ENCODE results near the gene STEAP3.
A peak's percentile ranks its signal among the peaks of the same experiment; 100 is the strongest.

STEAP3 gene

DNA sequence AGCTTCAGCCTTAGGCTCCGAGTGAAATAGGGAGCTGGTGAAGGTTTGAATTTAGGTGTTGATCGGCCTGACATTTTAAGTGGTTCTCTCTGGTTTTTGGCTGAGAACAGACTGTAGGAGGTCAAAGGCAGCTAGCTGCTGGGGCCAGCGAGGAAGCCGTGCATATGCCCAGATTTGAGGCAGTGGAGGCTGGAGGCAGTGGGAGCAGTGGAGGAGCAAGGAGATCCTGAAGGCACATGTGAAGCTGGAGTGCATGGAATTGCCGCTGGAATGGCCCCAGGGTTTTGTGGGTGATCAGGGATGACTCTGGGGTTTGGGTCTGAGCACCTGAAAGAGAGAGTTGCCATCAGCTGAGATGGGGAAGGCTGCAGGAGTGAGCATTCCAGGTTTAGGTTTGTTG lies 25.1 kb downstream of the STEAP3 start:
- DNase-seq = no peak

DNA sequence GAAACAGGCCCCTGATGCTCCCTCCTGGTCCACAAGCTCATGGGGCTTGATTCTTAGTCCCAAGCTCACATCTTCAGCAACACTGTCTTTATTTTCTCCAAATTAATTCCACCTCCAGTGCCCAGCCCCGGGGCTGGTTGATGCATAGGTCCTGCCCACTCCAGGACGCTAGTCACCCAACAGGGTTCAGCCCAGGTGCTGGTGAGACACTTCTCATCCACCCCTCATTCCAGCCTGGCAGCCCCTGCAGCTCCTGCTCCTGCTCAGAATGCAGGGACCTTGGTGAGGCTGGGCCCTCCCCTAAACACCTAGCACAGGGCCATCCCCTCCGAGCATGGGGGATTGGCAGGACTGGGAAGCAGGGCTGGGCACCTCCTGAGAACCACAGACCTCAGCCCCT lies 25.7 kb downstream of the STEAP3 start:
- DNase-seq = no peak

DNA sequence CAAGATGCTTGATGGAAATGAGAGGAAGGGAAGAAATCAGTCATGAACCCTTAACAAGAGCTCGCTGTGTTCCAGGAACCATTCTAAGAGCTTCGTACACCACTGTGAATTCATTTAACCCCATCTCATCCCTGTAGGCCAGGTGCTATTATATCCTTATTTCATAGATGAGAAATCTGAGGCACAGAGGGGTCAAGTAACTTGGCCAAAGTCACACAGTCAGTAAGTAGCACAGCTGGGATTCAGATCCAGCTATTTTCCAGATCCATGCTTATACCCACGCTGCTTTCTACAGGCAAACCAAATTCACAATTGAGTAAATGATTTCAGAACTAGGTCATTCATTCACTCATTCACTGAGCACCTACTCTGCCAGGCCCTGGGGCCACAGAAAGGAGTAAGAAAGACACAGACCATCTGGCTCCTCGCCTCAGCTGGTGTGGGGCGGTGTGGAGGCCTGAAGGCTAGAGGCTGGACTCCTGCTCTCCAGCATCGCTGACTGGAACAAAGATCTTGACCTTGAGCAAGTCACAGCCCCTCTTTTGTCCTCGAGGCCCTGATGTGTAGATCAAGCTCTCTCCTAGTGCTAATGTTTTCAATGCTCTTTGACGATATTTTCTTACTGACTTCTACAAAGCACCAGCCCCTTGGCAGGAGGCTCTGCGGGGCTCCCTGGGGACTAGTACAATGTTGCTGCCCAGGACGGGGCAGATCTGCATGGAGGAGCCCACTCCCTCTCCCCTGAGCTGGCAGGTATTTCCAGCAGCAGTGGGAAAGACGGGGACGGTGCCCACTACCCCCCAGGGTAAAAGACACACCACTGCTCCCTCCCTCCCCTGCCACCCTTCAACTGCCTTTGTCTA lies 26.5 kb downstream of the STEAP3 start:
- DNase-seq = peak; percentile 34

DNA sequence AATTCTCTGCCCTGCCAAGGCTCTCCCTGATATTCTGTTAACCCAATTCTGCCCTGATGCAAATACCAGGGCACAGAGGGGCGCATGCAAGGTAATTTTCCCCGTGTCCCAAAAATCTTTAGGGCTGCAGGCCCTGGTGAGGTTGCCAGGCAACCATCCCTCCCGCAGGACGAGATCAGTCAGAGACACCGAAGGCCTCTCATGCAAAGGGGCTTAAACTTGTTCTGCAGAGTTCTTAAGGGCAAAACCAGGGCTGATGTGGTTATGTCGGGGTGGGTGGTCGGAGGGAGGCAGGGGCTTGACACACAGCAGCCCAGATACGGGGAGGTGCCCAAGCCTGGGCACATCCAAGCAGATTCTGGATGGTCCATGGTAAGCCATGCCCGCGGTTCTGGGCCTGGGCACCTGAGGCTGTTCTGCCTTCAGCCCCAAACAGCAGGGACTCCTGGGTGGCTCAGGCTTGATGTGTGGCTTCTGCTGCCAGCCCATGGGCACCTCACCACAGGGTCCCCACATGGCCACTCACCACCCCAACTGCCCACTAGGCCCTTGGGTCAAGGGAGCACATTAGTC lies 27.2 kb downstream of the STEAP3 start:
- DNase-seq = no peak

DNA sequence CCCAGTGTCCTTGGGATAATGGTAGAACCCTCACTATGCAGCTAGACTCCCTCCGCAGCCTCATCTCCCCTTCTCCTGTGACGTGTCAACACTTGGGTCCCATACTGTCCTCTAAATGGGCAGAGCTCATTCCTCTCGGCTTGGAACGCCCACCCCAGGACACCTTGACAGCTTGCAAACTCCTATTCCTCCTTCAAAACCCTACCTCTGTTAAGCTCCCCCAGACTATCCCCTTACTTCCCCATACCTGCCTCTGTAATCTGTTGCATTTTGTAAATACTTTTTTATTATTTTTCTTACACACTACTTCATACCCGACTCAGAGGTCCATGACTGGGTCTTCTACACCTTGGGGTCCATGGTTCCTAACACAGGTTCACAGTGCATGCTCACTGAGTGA lies 28.0 kb downstream of the STEAP3 start:
- DNase-seq = no peak

DNA sequence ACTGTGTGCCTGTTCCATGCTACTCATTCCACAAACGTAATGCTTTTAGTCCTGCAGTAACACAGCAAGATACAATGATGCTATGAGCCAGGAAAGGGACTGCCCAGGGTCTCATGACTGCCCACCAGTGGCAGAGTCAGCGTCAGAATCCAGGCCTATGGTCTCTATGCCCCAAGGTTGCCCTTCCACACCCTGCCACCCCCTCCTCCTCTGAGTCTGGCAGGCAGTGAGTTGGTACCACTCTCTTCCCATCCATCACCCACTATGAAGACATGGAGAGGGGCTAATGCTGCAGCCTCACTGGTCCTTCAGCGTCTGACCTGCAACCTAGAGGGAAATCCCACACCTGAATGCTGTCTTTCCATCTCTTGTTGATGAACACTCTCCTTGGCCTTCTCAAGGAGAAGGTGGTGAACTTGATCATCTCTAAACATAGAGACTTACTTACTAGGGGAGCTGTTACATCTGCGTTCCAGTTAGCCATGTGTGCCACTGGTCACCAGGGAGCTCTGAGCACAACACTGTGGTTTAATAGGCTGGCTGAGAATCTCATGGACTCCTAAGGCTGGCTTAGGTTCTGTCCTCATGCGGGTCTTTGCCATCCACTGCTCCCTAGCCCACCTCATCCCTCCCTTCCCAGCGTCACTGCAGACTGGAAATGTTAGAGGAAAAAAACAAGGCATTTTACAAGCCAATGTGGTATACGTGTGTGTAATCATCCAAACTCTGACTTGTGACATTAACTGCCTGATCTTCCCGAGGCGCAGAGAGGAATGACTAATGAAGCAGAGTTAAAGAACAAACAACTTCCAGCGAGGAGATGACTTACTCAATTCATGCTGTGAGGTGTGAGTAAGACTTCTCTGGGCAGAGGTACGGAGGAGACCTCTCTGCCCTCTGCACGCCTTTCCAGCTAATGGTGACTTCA lies 28.8 kb downstream of the STEAP3 start:
- no peak for DNase-seq

DNA sequence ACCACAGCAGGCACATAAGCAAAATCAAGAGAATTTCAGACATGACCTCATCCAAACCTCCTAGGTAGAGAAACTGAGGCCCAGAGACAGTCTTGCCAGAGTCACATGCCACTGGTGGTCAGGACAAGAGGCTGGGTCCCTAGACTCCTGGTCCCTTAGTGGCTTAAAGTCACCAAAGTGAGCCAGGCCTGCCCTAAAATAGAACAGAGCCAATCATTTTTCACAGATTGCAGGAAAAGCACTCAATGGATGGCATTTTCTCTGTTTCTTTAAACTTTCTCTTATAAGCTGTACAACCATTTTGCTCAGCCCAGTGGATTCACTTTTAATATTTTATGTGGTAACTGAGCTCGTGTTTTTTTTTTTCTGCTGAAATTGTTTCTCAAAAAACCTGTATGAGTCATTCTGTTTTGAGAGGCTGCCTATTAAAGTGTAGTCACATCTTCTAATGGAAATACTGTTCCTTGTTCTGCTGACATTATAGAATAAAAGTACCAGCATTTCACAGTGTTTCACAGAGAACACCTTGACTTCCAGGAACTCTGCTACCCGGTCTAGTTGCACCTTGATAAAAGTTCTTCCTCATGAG lies 29.6 kb downstream of the STEAP3 start:
- DNase-seq = no peak

DNA sequence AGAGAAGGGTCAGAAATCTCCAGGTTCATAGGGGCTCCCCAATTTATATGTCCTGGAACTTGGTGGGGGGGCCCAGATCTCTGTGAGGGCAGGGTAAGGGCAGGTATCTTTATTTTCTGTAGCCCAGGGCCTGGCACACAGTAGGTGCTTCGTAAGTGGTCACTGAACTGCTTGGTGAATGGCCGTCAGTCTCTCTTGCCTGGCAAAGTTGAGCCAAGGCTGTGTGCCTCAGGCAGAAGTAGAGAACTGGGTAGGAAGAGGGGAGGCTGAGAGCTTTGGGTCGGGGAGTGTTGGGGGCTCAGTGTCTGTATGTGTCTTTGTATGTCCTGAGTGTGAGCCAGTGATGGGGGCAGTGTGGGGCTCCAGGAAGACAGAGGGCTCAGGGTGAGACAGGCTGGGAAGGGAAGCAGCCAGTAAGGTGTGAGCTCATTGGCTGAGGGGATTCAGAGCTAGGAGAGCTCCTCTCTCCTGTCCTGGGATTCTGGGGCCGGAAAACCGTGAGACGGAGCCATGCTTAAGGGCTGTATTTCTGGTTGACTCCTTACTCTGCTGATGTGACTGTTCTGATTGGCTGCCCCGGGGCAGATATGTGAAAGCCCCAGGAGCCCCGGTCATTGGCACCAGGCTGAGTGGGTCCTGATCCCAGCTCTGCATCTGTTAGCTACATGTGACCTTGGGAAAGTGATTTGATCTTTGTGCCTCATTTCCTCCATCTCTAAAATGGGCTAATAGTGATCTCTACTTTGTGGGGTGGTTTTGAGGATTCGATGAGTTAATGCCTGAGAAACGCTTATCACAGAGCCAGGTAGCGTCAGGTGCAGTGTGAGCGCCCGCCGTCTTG lies 30.3 kb downstream of the STEAP3 start:
- no peak for DNase-seq

DNA sequence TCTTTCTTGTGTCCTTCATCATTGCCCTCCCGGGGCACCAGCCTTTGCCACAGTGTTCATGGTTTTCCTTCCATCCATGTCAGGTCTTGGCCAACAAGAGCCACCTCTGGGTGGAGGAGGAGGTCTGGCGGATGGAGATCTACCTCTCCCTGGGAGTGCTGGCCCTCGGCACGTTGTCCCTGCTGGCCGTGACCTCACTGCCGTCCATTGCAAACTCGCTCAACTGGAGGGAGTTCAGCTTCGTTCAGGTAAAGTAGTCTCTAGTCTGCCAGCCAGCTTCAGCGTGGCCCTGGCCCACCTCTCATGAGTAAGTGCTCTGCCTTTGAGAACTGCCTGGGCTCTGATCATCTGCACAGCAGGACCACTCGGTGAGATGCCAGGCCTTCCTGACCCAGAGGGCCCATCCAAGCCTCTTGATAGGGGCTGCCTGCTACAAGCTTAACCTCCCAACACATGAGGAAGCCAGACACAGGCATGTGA lies 31.0 kb downstream of the STEAP3 start:
- DNase-seq = no peak

DNA sequence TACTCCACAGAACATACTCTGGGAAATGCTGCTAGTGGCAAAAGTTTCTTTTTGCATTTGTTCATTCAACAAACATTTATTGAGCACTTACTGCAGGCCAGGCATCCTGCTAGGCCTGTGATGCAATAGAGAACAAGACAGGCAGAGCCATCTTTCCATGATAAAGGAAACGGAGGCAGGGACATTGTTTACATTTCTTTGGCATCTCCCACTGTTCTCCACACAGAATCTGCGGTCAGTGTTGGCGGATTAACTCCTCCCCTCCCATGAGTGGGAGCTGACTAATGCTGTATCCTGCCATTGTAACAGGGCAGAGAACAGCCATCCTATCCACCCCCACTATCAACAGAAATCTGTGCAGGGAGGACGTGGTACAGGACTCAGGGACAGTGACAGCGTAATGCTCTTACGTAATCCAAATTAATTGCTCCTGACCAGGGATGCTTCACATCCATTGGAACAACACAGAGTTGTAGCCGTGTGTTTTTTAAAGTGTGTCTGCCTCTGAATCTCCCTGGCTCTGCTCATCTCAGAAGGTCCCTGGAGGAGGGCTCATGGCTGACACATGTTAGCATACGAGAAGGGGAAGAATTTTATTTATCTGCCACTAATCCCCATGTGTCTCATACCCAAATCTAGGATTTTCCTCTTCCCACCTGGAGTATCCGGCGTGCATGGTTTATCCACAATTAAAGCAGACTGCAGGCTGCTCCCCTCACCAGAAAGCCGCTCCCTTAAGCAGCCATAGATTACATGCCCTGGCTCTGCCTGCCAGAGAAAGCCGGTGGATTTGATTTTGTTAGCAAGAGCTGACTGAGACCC lies 32.3 kb downstream of the STEAP3 start:
- DNase-seq = no peak

DNA sequence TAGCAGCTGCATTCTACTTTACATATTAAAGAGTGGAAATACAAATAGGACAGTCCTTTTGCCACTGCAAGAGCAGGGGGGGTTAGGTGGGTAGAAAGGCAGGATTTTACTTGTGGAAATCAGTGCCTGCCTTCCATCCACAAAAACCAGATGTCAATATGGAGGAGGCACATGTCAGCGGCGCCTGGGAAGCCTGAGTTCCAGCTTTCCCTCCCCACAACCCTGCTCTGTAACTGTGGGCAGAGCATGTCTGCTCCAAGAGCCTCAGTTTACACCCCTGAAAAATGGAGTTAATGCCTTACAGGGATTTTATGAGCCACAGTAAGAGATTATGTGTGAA lies 32.9 kb downstream of the STEAP3 start:
- DNase-seq = no peak

DNA sequence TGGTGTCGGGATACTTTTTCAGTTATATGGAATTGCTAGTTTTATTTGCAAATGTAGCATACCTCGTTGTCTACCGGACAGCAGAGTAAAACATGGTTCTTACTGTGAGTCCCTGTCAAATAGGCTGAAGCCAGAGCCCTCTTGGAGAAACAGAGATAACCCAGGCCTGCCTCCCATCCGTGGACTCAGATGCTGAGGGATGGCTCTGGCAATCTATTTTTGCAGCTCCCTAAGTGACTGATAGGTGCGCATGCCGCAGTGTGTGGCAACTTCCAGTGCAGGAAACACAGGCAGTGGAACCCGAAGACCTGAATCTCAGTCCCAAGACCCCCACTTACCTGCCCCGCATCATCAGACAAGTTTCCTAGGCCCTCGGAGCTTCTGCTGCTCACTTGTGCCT lies 33.6 kb downstream of the STEAP3 start:
- DNase-seq = no peak

DNA sequence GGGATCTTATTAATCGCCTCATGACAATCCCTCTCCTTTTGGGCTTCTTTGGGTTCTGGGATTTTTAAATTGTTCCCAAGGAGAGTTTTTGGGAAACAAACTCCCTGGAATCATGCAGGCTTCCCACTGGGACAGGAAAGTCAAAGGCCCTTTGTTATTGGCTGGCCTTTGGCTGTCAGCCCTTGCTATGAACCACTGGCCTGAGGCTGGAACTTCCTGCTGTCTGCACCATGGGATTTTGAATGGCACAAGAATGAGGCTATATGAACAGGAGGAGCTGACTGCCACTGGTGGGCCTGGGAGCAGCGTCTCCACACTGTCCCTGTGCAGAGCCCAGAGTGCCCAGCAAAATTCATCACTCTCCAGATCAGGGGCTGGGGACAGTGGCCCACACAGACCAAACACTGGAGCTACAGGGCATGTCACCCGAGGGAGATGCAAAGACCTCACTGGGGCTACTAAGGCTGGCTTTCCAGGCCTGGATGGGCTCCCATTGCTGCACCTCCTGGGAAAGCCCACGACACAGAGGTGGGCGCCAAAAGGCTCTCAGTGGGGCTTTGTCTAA lies 35.7 kb downstream of the STEAP3 start:
- DNase-seq = no peak

DNA sequence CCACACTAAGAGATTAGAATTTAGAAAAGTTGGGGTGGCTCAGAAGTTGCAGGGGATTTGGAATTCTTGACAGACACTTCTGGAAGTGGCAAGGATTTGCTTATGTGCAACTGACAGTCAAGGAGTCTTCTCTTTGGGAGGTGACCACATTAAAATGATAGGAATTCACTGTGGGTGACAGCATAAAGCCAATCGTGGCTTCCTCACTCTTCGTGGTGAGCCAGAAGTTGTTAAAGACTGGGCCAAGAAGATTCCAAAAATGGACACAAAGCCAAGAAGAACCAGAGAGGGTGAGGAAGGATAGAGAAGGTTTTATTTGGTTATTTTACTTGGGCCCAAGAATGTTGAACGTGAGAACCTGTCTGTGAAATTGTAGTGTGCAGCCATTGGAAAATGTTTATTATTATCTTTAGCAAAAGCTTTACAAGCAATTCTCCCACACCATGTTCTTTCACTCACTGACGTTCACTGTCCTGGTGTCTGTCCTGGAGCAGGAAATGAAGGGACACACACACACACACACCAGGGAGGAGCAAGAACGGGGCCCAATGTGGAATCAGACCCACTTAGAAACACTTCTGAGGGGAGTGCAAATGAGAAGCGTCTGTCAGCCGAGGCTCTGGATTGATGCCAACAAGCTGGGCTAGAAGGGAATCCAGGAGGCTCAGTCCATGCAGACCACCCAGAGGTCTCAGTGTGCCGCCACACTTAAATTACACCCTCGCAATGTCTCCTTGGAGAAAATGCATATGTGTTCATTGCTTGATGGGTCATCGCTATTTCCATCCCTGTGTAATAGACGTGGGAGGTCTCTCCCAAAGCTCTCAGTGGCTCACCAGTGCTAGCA lies 37.2 kb downstream of the STEAP3 start:
- no peak for DNase-seq

DNA sequence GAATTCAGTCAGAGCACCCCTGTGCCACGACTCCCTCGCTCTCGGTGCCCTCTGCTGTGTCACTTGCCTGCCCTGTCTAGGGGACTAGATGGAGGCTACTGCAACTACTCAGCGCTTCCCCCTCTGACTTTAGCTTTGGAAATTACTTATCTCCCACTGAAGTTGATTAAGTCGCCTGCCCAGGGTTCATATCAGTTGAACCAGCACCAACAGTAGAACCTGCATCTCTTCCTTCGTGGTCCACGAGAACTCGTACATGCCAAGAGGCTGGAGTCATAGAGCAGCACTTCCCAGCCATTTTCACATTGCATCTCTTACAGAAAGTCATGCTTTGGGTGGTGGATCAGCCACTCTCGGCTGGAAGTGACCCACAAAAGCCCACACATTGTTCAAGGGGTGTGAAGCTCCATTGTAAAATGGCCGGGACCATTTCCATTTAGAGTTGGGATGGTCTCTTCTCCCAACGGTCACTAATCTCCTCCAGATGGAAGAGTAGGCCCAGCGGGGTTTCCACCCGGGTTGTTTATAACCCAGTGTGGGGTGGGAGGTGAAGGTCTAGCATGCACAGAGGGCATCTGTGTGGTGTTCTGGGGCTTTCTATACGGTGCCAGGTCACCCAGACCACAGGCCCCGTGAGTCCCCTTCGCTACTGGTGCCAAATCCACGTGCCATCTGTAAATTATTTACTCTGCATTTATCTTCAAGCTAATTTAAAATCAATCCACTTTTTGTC lies 38.0 kb downstream of the STEAP3 start:
- DNase-seq = no peak

DNA sequence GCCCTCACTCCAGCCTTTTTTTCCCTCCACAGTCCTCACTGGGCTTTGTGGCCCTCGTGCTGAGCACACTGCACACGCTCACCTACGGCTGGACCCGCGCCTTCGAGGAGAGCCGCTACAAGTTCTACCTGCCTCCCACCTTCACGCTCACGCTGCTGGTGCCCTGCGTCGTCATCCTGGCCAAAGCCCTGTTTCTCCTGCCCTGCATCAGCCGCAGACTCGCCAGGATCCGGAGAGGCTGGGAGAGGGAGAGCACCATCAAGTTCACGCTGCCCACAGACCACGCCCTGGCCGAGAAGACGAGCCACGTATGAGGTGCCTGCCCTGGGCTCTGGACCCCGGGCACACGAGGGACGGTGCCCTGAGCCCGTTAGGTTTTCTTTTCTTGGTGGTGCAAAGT lies 39.4 kb downstream of the STEAP3 start:
- DNase-seq = no peak

DNA sequence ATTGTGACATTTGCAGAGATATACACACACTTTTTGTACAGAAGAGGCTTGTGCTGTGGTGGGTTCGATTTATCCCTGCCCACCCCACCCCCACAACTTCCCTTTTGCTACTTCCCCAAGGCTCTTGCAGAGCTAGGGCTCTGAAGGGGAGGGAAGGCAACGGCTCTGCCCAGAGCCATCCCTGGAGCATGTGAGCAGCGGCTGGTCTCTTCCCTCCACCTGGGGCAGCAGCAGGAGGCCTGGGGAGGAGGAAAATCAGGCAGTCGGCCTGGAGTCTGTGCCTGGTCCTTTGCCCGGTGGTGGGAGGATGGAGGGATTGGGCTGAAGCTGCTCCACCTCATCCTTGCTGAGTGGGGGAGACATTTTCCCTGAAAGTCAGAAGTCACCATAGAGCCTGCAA lies 40.0 kb downstream of the STEAP3 start:
- DNase-seq = no peak

DNA sequence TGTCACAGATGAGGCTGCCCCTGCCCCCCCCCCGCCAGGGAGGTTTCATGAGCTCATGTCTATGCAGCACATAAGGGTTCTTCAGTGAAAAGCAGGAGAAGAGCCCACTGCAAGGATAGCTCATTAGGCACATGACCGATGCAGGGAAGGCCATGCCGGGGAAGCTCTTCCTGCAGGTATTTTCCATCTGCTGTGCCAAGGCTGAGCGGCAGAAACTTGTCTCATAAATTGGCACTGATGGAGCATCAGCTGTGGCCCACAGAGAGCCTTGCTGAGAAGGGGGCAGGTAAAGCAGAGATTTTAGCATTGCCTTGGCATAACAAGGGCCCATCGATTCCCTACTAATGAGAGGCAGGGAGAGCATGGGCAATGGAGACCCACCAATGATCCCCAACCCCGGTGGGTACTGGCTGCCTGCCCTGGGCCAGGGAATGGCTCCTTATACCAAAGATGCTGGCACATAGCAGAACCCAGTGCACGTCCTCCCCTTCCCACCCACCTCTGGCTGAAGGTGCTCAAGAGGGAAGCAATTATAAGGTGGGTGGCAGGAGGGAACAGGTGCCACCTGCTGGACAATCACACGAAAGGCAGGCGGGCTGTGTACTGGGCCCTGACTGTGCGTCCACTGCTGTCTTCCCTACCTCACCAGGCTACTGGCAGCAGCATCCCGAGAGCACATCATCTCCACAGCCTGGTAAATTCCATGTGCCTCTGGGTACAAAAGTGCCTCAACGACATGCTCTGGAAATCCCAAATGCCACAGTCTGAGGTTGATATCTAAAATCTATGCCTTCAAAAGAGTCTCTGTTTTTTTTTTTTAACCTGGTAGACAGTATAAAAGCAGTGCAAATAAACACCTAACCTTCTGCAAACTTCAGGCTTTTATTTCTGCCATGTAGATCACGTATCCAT lies 41.4 kb downstream of the STEAP3 start:
- peak; percentile 58 for DNase-seq

Data from NCI-H1436 (cell line).